Fibroblast of lung (primary cell): ENCODE results near the gene SORCS2. TPM values are rescaled to one million over a fixed set of nuclear protein-coding genes. Genes with fewer than 3 reads are reported as not detected.

Experiments used
- DNase-seq, 2 donors: peaks; one replicate each; pipeline versions ENCODE4 v3.0.0 to v3.0.0-alpha.2; 2010; ENCODE audit warnings: low read depth in 2 of 2
- H2AFZ ChIP-seq: 2 replicates; pipeline ENCODE4 v1.5.1; 2012; ENCODE audit warnings: low read length, control low read depth, inconsistent platforms
- H3K27ac ChIP-seq: 2 replicates; pipeline ENCODE4 v1.5.1; 2011; ENCODE audit warnings: low read length, control low read depth; ENCODE audit not compliant: insufficient read depth
- H3K27me3 ChIP-seq: 2 replicates; pipeline ENCODE4 v1.5.1; 2011; ENCODE audit warnings: mild to moderate bottlenecking, low read length; ENCODE audit not compliant: control insufficient read depth, insufficient read depth
- H3K36me3 ChIP-seq: 2 replicates; pipeline ENCODE4 v1.5.1; 2011; ENCODE audit warnings: low read length; ENCODE audit not compliant: control insufficient read depth, insufficient read depth
- H3K4me1 ChIP-seq: 2 replicates; pipeline ENCODE4 v1.5.1; 2011; ENCODE audit warnings: low read length; ENCODE audit not compliant: control insufficient read depth, insufficient read depth; ENCODE audit errors: extremely low read depth
- H3K4me2 ChIP-seq: 2 replicates; pipeline ENCODE4 v1.5.1; 2011; ENCODE audit warnings: low read length, control low read depth; ENCODE audit not compliant: insufficient read depth; ENCODE audit errors: extremely low read depth
- H3K4me3 ChIP-seq, 4 experiments: fragments of 200-600 bp in 1 of 4; sonication (generic) in 1 of 4; replicated peaks in 1 of 4; 2 replicates each; pipeline ENCODE4 v1.5.1; 2011 to 2016; ENCODE audit warnings: low read length in 4 of 4, low read depth in 3 of 4, mild to moderate bottlenecking in 3 of 4, control low read depth in 2 of 4, inconsistent platforms in 1 of 4, mixed read lengths in 1 of 4; ENCODE audit not compliant: insufficient read depth in 1 of 4; ENCODE audit errors: control extremely low read depth in 1 of 4
- H3K79me2 ChIP-seq: 2 replicates; pipeline ENCODE4 v1.5.1; 2012; ENCODE audit warnings: mild to moderate bottlenecking, low read length, inconsistent platforms; ENCODE audit not compliant: control insufficient read depth, insufficient read depth
- H3K9ac ChIP-seq: 2 replicates; pipeline ENCODE4 v1.5.1; 2011; ENCODE audit warnings: mild to moderate bottlenecking, low read length, control low read depth; ENCODE audit not compliant: insufficient read depth
- H3K9me3 ChIP-seq: 2 replicates; pipeline ENCODE4 v1.5.1; 2012; ENCODE audit warnings: low read depth, low read length; ENCODE audit not compliant: control insufficient read depth, insufficient read depth
- H4K20me1 ChIP-seq: 2 replicates; pipeline ENCODE4 v1.5.1; 2011; ENCODE audit warnings: low read length; ENCODE audit not compliant: control insufficient read depth, insufficient read depth; ENCODE audit errors: extremely low read depth
- CTCF ChIP-seq, 2 donors: IDR thresholded peaks in 1 of 2; conservative IDR thresholded peaks in 1 of 2; 1 replicate in 1 of 2; 2 replicates in 1 of 2; pipeline ENCODE4 v1.5.1; 2011 to 2012; ENCODE audit warnings: low read length in 2 of 2, control low read depth in 1 of 2, inconsistent platforms in 1 of 2, low read depth in 1 of 2, mild to moderate bottlenecking in 1 of 2
- EZH2 ChIP-seq: IDR thresholded peaks from 2 replicates; pipeline ENCODE4 v1.5.1; 2012; ENCODE audit warnings: low read length, control low read depth, mild to moderate bottlenecking; ENCODE audit errors: missing control alignments
- polyA plus RNA-seq, 2 donors: library from polyadenylated mRNA; depleted of rRNA in 1 of 2; stranded (reverse) in 1 of 2; unstranded in 1 of 2; fragments of >200 nt; gene quantifications; 2 replicates each; pipeline ENCODE4 v1.2.1, GENCODE V29; 2011 to 2012; ENCODE audit warnings: missing spikeins in 1 of 2
- total RNA-seq: library from RNA; depleted of rRNA; stranded (reverse); fragments of >200 nt; gene quantifications from 2 replicates; pipeline ENCODE4 v1.2.1, GENCODE V29; 2014

SORCS2 gene
- total and polyA plus RNA-seq, 2 donors (not counting 1 experiment from before 2014, with no cell fraction given): 0.17 to 0.41 TPM

GRCh38 chr4:7381221-7381889 is 189.0 kb downstream of the SORCS2 start:
- no peak overlapping the region for H3K4me2 ChIP-seq
- H3K9me3 ChIP-seq: no peaks in the 10 kb centered on the region
- no peak overlapping the region for H3K4me3 ChIP-seq
- no peaks in the 10 kb centered on the region for H3K4me1 ChIP-seq
- H3K79me2 ChIP-seq: no peaks in the 10 kb centered on the region
- H3K27me3 ChIP-seq: peaks cover 10% of the 10 kb centered on the region
- H3K36me3 ChIP-seq: no peaks in the 10 kb centered on the region
- DNase-seq: peak in 1 of 2 donors; percentile 10
- no peak overlapping the region for H2AFZ ChIP-seq
- no peaks in the 10 kb centered on the region for H4K20me1 ChIP-seq
- H3K27ac ChIP-seq: no peak overlapping the region
- no peak overlapping the region for H3K9ac ChIP-seq
- TF ChIP-seq CTCF (conservative IDR thresholded peaks at IDR 0.05 in 1 of 2, IDR thresholded peaks at IDR 0.05 in 1 of 2; ENCODE audit: low read depth in 1 of 2, low read length in 2 of 2) (no peak), EZH2 (no peak)

GRCh38 chr4:7381890-7382633 is 189.7 kb downstream of the SORCS2 start:
- no peaks in the 10 kb centered on the region for H3K9me3 ChIP-seq
- H3K27me3 ChIP-seq: peaks cover 6% of the 10 kb centered on the region
- no peaks in the 10 kb centered on the region for H3K79me2 ChIP-seq
- no peak overlapping the region for H3K4me2 ChIP-seq
- H4K20me1 ChIP-seq: no peaks in the 10 kb centered on the region
- H3K9ac ChIP-seq: no peak overlapping the region
- TF ChIP-seq CTCF (conservative IDR thresholded peaks at IDR 0.05 in 1 of 2, IDR thresholded peaks at IDR 0.05 in 1 of 2; ENCODE audit: low read depth in 1 of 2, low read length in 2 of 2) (no peak), EZH2 (no peak)
- H3K4me3 ChIP-seq: no peak overlapping the region
- H3K36me3 ChIP-seq: no peaks in the 10 kb centered on the region
- H2AFZ ChIP-seq: no peak overlapping the region
- DNase-seq: no peak
- H3K27ac ChIP-seq: no peak overlapping the region
- no peaks in the 10 kb centered on the region for H3K4me1 ChIP-seq

GRCh38 chr4:7382634-7383014 is 190.3 kb downstream of the SORCS2 start:
- Histone ChIP-seq H2AFZ (no peak overlapping the region), H3K9me3 (no peaks in the 10 kb centered on the region), H3K79me2 (no peaks in the 10 kb centered on the region), H3K36me3 (no peaks in the 10 kb centered on the region), H3K4me3 (no peak overlapping the region), H3K9ac (no peak overlapping the region), H4K20me1 (no peaks in the 10 kb centered on the region), H3K4me1 (no peaks in the 10 kb centered on the region), H3K27me3 (peaks cover 4% of the 10 kb centered on the region), H3K27ac (no peak overlapping the region), H3K4me2 (no peak overlapping the region)
- DNase-seq: no peak
- no peak for TF ChIP-seq CTCF (conservative IDR thresholded peaks at IDR 0.05 in 1 of 2, IDR thresholded peaks at IDR 0.05 in 1 of 2; ENCODE audit: low read depth in 1 of 2, low read length in 2 of 2)
- no peak for TF ChIP-seq EZH2
